ENCODE results near the gene ROCK2. TPM values are rescaled to one million over a fixed set of nuclear protein-coding genes. Genes with fewer than 3 reads are reported as not detected.
A peak's percentile ranks its signal among the peaks of the same experiment; 100 is the strongest.

The ROCK2 gene
- total RNA-seq, 1 donor from 2014 or later = 45.1 TPM

DNA sequence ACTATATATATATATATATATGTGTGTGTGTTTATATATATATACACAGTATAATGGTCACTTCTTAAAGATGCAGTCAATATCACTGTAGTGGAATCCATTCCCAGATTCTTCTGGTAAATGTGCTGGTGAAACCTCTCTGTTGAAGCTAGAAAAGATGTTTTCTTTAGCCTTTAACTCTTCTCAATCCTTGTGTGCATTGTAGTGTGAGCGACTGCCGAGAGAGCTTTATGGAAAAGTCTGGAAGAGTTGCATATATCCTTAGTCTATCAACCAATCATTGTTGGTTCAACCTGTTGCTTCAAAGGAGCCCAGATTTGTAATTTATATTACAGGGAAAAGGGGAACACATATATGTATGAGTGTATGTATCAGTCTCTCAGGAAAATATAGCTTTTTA is 161.5 kb downstream of the ROCK2 start:
- Mint-ChIP-seq H3K36me3 (ENCODE audit: low read depth, unreplicated experiment) (no peaks in the 10 kb centered on the region), H3K4me1 (ENCODE audit: low read depth, unreplicated experiment) (peaks cover 10% of the 10 kb centered on the region), H3K9me3 (ENCODE audit: unreplicated experiment) (no peaks in the 10 kb centered on the region), H3K27ac (ENCODE audit: unreplicated experiment) (no peak overlapping the region), H3K4me3 (ENCODE audit: unreplicated experiment) (no peak overlapping the region), H3K27me3 (ENCODE audit: low read depth, unreplicated experiment) (no peaks in the 10 kb centered on the region)
- TF ChIP-seq, protein P1, sequence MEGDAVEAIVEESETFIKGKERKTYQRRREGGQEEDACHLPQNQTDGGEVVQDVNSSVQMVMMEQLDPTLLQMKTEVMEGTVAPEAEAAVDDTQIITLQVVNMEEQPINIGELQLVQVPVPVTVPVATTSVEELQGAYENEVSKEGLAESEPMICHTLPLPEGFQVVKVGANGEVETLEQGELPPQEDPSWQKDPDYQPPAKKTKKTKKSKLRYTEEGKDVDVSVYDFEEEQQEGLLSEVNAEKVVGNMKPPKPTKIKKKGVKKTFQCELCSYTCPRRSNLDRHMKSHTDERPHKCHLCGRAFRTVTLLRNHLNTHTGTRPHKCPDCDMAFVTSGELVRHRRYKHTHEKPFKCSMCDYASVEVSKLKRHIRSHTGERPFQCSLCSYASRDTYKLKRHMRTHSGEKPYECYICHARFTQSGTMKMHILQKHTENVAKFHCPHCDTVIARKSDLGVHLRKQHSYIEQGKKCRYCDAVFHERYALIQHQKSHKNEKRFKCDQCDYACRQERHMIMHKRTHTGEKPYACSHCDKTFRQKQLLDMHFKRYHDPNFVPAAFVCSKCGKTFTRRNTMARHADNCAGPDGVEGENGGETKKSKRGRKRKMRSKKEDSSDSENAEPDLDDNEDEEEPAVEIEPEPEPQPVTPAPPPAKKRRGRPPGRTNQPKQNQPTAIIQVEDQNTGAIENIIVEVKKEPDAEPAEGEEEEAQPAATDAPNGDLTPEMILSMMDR (IDR thresholded peaks at IDR 0.05; ENCODE audit: insufficient read depth, low read depth, low read length) = no peak
- TF ChIP-seq EZH2 (IDR thresholded peaks at IDR 0.05; ENCODE audit: insufficient read depth, low read length) = no peak
- Histone ChIP-seq H3K27me3 (ENCODE audit: insufficient read depth, low read length) (no peaks in the 10 kb centered on the region), H3K27ac (ENCODE audit: low read depth, low read length) (no peak overlapping the region), H4K20me1 (ENCODE audit: insufficient read depth, low read length) (no peaks in the 10 kb centered on the region), H3K4me3 (ENCODE audit: insufficient read depth, low read depth, low read length) (no peak overlapping the region), H3K9ac (ENCODE audit: low read length) (no peak overlapping the region), H3K79me2 (ENCODE audit: insufficient read depth, low read length) (no peaks in the 10 kb centered on the region), H3K4me1 (ENCODE audit: insufficient read depth, low read length) (peaks cover 4% of the 10 kb centered on the region), H3K9me3 (ENCODE audit: insufficient read depth, low read depth, low read length) (no peaks in the 10 kb centered on the region), H3K36me3 (ENCODE audit: insufficient read depth, low read length) (peaks cover 5% of the 10 kb centered on the region), H3K4me2 (ENCODE audit: low read length) (no peak overlapping the region), H2AFZ (ENCODE audit: low read depth, low read length) (no peak overlapping the region)
- DNase-seq (ENCODE audit: low read depth) (no peak), FAIRE-seq (no peak)

DNA sequence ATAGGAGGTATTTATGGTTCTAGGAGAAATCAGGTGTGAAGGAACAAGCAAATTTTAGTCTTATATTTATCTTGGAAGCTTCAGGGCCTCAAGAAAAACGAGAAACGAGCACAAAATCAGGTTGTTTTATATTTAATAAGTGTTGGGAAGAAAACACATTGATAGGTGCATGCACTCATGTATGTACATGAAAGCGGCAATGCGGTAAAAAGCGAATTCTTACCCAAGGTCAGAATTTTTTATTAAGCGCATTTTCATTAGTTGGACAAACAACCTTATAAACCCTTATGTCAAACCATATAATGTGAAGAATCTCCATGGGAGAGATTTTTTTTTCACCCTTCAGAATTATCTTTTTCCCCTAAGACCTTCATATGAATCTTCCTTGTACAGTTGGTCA is 163.8 kb downstream of the ROCK2 start:
- peaks cover 5% of the 10 kb centered on the region for H3K36me3 ChIP-seq (ENCODE audit: insufficient read depth, low read length)
- no peak overlapping the region for H3K4me3 Mint-ChIP-seq (ENCODE audit: unreplicated experiment)
- TF ChIP-seq, protein P1 (IDR thresholded peaks at IDR 0.05; ENCODE audit: insufficient read depth, low read depth, low read length) = no peak
- no peak for TF ChIP-seq EZH2 (IDR thresholded peaks at IDR 0.05; ENCODE audit: insufficient read depth, low read length)
- H2AFZ ChIP-seq (ENCODE audit: low read depth, low read length) = no peak overlapping the region
- no peak overlapping the region for H3K27ac Mint-ChIP-seq (ENCODE audit: unreplicated experiment)
- no peaks in the 10 kb centered on the region for H4K20me1 ChIP-seq (ENCODE audit: insufficient read depth, low read length)
- H3K79me2 ChIP-seq (ENCODE audit: insufficient read depth, low read length) = no peaks in the 10 kb centered on the region
- H3K9me3 ChIP-seq (ENCODE audit: insufficient read depth, low read depth, low read length) = no peaks in the 10 kb centered on the region
- no peak for FAIRE-seq
- no peaks in the 10 kb centered on the region for H3K36me3 Mint-ChIP-seq (ENCODE audit: low read depth, unreplicated experiment)
- H3K27me3 Mint-ChIP-seq (ENCODE audit: low read depth, unreplicated experiment) = no peaks in the 10 kb centered on the region
- no peak overlapping the region for H3K9ac ChIP-seq (ENCODE audit: low read length)
- H3K27ac ChIP-seq (ENCODE audit: low read depth, low read length) = no peak overlapping the region
- H3K4me3 ChIP-seq (ENCODE audit: insufficient read depth, low read depth, low read length) = no peak overlapping the region
- peaks cover 10% of the 10 kb centered on the region for H3K4me1 Mint-ChIP-seq (ENCODE audit: low read depth, unreplicated experiment)
- H3K4me2 ChIP-seq (ENCODE audit: low read length) = no peak overlapping the region
- DNase-seq (ENCODE audit: low read depth) = no peak
- H3K27me3 ChIP-seq (ENCODE audit: insufficient read depth, low read length) = no peaks in the 10 kb centered on the region
- H3K9me3 Mint-ChIP-seq (ENCODE audit: unreplicated experiment) = no peaks in the 10 kb centered on the region
- H3K4me1 ChIP-seq (ENCODE audit: insufficient read depth, low read length) = peaks cover 5% of the 10 kb centered on the region

DNA sequence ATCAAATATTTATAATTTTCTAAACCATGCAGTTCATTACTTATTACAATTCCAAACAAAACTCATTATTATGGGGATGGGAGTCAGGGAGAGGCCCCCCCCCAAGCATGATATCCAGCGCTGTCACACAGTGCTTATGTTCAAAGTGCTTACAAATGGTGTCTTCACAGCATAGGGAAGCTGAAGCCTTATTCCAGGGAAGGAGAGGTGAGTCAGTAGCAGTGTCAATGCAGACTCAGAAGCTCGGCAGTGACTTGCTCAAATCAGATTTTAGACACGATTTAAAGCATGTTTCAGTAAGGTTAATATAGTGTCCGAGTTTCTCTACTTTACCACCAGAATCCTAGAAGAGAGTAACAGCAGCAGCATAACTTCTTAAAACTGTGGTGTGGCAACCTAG is 164.5 kb downstream of the ROCK2 start:
- no peak for TF ChIP-seq EZH2 (IDR thresholded peaks at IDR 0.05; ENCODE audit: insufficient read depth, low read length)
- TF ChIP-seq, protein P1 (IDR thresholded peaks at IDR 0.05; ENCODE audit: insufficient read depth, low read depth, low read length) = no peak
- no peaks in the 10 kb centered on the region for H3K27me3 ChIP-seq (ENCODE audit: insufficient read depth, low read length)
- Mint-ChIP-seq H3K27ac (ENCODE audit: unreplicated experiment) (peak overlapping the region; percentile 35), H3K36me3 (ENCODE audit: low read depth, unreplicated experiment) (no peaks in the 10 kb centered on the region), H3K9me3 (ENCODE audit: unreplicated experiment) (no peaks in the 10 kb centered on the region), H3K27me3 (ENCODE audit: low read depth, unreplicated experiment) (no peaks in the 10 kb centered on the region), H3K4me1 (ENCODE audit: low read depth, unreplicated experiment) (peaks cover 16% of the 10 kb centered on the region), H3K4me3 (ENCODE audit: unreplicated experiment) (no peak overlapping the region)
- H3K4me1 ChIP-seq (ENCODE audit: insufficient read depth, low read length) = peaks cover 11% of the 10 kb centered on the region
- FAIRE-seq (no peak), DNase-seq (ENCODE audit: low read depth) (no peak)
- no peak overlapping the region for H3K4me2 ChIP-seq (ENCODE audit: low read length)
- no peak overlapping the region for H2AFZ ChIP-seq (ENCODE audit: low read depth, low read length)
- peaks cover 5% of the 10 kb centered on the region for H3K36me3 ChIP-seq (ENCODE audit: insufficient read depth, low read length)
- H4K20me1 ChIP-seq (ENCODE audit: insufficient read depth, low read length) = no peaks in the 10 kb centered on the region
- H3K4me3 ChIP-seq (ENCODE audit: insufficient read depth, low read depth, low read length) = no peak overlapping the region
- no peak overlapping the region for H3K27ac ChIP-seq (ENCODE audit: low read depth, low read length)
- no peak overlapping the region for H3K9ac ChIP-seq (ENCODE audit: low read length)
- no peaks in the 10 kb centered on the region for H3K79me2 ChIP-seq (ENCODE audit: insufficient read depth, low read length)
- H3K9me3 ChIP-seq (ENCODE audit: insufficient read depth, low read depth, low read length) = no peaks in the 10 kb centered on the region
